Measurements from ENCODE around the gene ENOX1. TPM values are rescaled to one million over a fixed set of nuclear protein-coding genes. Genes with fewer than 3 reads are reported as not detected.

Gene ENOX1
- total and polyA plus RNA-seq, 2 donors (not counting 3 experiments of a cell fraction or from before 2014, with no cell fraction given) = 0.17 to 0.97 TPM

- Histone ChIP-seq H3K27me3 (ENCODE audit: control insufficient read depth in 2 of 2, insufficient read depth in 2 of 2, low read length in 2 of 2) (no peaks in the 10 kb centered on the region), H3K9me3 (replicated peaks; ENCODE audit: control insufficient read depth, insufficient read depth, low read length) (no peaks in the 10 kb centered on the region), H2AFZ (ENCODE audit: low read depth, low read length) (no peak overlapping the region), H4K20me1 (replicated peaks; ENCODE audit: control insufficient read depth, extremely low read depth, insufficient read depth, low read length) (no peaks in the 10 kb centered on the region), H3K27ac (ENCODE audit: insufficient read depth, low read depth, low read length) (no peak overlapping the region), H3K9me1 (replicated peaks; ENCODE audit: control insufficient read depth, extremely low read depth, insufficient read depth, low read length) (no peaks in the 10 kb centered on the region), H3K79me2 (ENCODE audit: control insufficient read depth, insufficient read depth, low read length) (no peaks in the 10 kb centered on the region), H3K4me3 (replicated peaks in 1 of 3; ENCODE audit: insufficient read depth in 1 of 3, low read depth in 1 of 3, low read length in 3 of 3) (no peak overlapping the region), H3K36me3 (ENCODE audit: control insufficient read depth in 2 of 2, extremely low read depth in 1 of 2, insufficient read depth in 2 of 2, low read length in 2 of 2) (no peaks in the 10 kb centered on the region), H3K9ac (replicated peaks; ENCODE audit: extremely low read depth, insufficient read depth, low read length) (no peak overlapping the region), H3K4me1 (ENCODE audit: control insufficient read depth, extremely low read depth, insufficient read depth, low read length) (no peaks in the 10 kb centered on the region), H3K4me2 (ENCODE audit: insufficient read depth, low read length) (no peak overlapping the region)
- intact Hi-C loops (cut with micrococcal nuclease) (no loop called here), dilution Hi-C loops (cut with MboI; ENCODE audit: extremely low pct_ligation_motif_present, low sequenced_read_pairs) (no loop called here)
- DNase-seq (ENCODE audit: low read depth, low spot score) (no peak), FAIRE-seq (no peak)
- TF ChIP-seq POLR2A (IDR thresholded peaks at IDR 0.05; ENCODE audit: low read depth, low read length) (no peak), GATA2 (IDR thresholded peaks at IDR 0.05; ENCODE audit: insufficient read depth, insufficient read length, low read depth, low read length) (peak; percentile 21)
- ChIA-PET POLR2A (no interaction called here), CTCF (no interaction called here)
- BruUV-seq (replicated peaks) = no TSS peak
Measured at GRCh38 chr13:43564952-43565351, 221.8 kb downstream of the ENOX1 start.

GRCh38 chr13:43561081-43561480, 225.7 kb downstream of the ENOX1 start:
- intact Hi-C loops (cut with micrococcal nuclease) = no loop called here

More at GRCh38 chr13:43561081-43561480, 225.7 kb downstream of the ENOX1 start:
- dilution Hi-C loops (cut with MboI; ENCODE audit: extremely low pct_ligation_motif_present, low sequenced_read_pairs) = no loop called here
- no peaks in the 10 kb centered on the region for H3K9me3 ChIP-seq (replicated peaks; ENCODE audit: control insufficient read depth, insufficient read depth, low read length)
- BruUV-seq (replicated peaks) = no TSS peak
- ChIA-PET POLR2A (no interaction called here), CTCF (no interaction called here)
- no peak overlapping the region for H3K27ac ChIP-seq (ENCODE audit: insufficient read depth, low read depth, low read length)
- no peak overlapping the region for H3K4me2 ChIP-seq (ENCODE audit: insufficient read depth, low read length)
- H3K9ac ChIP-seq (replicated peaks; ENCODE audit: extremely low read depth, insufficient read depth, low read length) = no peak overlapping the region
- no peak overlapping the region for H3K4me3 ChIP-seq (replicated peaks in 1 of 3; ENCODE audit: insufficient read depth in 1 of 3, low read depth in 1 of 3, low read length in 3 of 3)
- H3K36me3 ChIP-seq (ENCODE audit: control insufficient read depth in 2 of 2, extremely low read depth in 1 of 2, insufficient read depth in 2 of 2, low read length in 2 of 2) = no peaks in the 10 kb centered on the region
- FAIRE-seq (no peak), DNase-seq (ENCODE audit: low read depth, low spot score) (no peak)
- H3K4me1 ChIP-seq (ENCODE audit: control insufficient read depth, extremely low read depth, insufficient read depth, low read length) = no peaks in the 10 kb centered on the region
- H3K79me2 ChIP-seq (ENCODE audit: control insufficient read depth, insufficient read depth, low read length) = no peaks in the 10 kb centered on the region
- TF ChIP-seq CTCF (IDR thresholded peaks at IDR 0.05; ENCODE audit: extremely low read depth in 1 of 2, insufficient read depth in 1 of 2, low read depth in 1 of 2, low read length in 2 of 2) (no peak), MYC (IDR thresholded peaks at IDR 0.05; ENCODE audit: low read depth, low read length) (no peak), MAX (IDR thresholded peaks at IDR 0.05; ENCODE audit: insufficient read depth, insufficient read length) (no peak), FOS (IDR thresholded peaks at IDR 0.05; ENCODE audit: borderline replicate concordance, insufficient read depth, low read length) (no peak), JUN (IDR thresholded peaks at IDR 0.05; ENCODE audit: borderline replicate concordance, insufficient read depth, insufficient read length, low read depth) (no peak), EZH2 (IDR thresholded peaks at IDR 0.05; ENCODE audit: borderline replicate concordance, low read depth, low read length, severe bottlenecking) (no peak), POLR2A (IDR thresholded peaks at IDR 0.05; ENCODE audit: low read depth, low read length) (no peak)
- H3K27me3 ChIP-seq (ENCODE audit: control insufficient read depth in 2 of 2, insufficient read depth in 2 of 2, low read length in 2 of 2) = no peaks in the 10 kb centered on the region
- H4K20me1 ChIP-seq (replicated peaks; ENCODE audit: control insufficient read depth, extremely low read depth, insufficient read depth, low read length) = no peaks in the 10 kb centered on the region
- no peak overlapping the region for H2AFZ ChIP-seq (ENCODE audit: low read depth, low read length)
- H3K9me1 ChIP-seq (replicated peaks; ENCODE audit: control insufficient read depth, extremely low read depth, insufficient read depth, low read length) = no peaks in the 10 kb centered on the region
